Ovary (tissue), 9 donors: ENCODE results near the gene IGF1R. TPM values are rescaled to one million over a fixed set of nuclear protein-coding genes. Genes with fewer than 3 reads are reported as not detected.

Experiments used
- DNase-seq, 5 donors: peaks; one replicate each; pipeline ENCODE4 v3.0.0-alpha.2; 2019 to 2020
- H3K27ac ChIP-seq, 2 donors: fragments of 200-600 bp; one replicate each; pipeline versions ENCODE4 v1.5.1 to v1.8.0; 2019 to 2022
- H3K27me3 ChIP-seq: fragments of 200-600 bp; one replicate; pipeline ENCODE4 v1.8.0; 2022
- H3K36me3 ChIP-seq: fragments of 200-600 bp; sonication (generic); one replicate; pipeline ENCODE4 v1.5.1; 2019
- H3K4me1 ChIP-seq: one replicate; pipeline ENCODE4 v1.8.1; 2013; ENCODE audit warnings: mild to moderate bottlenecking, moderate library complexity; ENCODE audit not compliant: insufficient read depth
- H3K4me3 ChIP-seq: fragments of 200-600 bp; sonication (generic); one replicate; pipeline ENCODE4 v1.5.1; 2017
- H3K9me3 ChIP-seq, 2 donors: fragments of 200-600 bp in 1 of 2; sonication (generic) in 1 of 2; one replicate each; pipeline versions ENCODE4 v1.5.1 to v1.8.1; 2013 to 2019; ENCODE audit warnings: mild to moderate bottlenecking in 1 of 2, moderate library complexity in 1 of 2
- EP300 ChIP-seq: sonication (generic); formaldehyde crosslinking; IDR thresholded peaks from one replicate; pipeline ENCODE4 v1.6.1; 2017; ENCODE audit warnings: antibody characterized with exemption
- POLR2A ChIP-seq: fragments of 450-650 bp; IDR thresholded peaks from one replicate; pipeline ENCODE4 v1.6.1; 2017; ENCODE audit warnings: antibody characterized with exemption, mild to moderate bottlenecking, moderate library complexity
- WGBS, 3 donors: extraction: QIAGEN DNeasy Blood & Tissue Kit in 1 of 3; methylation state at CpG; one replicate each; pipeline versions ENCODE4 v1.1.5 to v1.1.7; 2013 to 2017; 5-methylcytosine and 5-hydroxymethylcytosine counted together
- intact Hi-C, 4 donors: fragments of 100-400 bp; cut with DNase I; formaldehyde crosslinking; loops; one replicate each; pipeline versions ENCODE4 v1.11.0 to v1.15.1; 2022 to 2023
- polyA plus RNA-seq, 2 donors: library from polyadenylated mRNA; stranded (reverse); fragments of 200-250 nt in 1 of 2; fragments of 350-450 nt in 1 of 2; fragmentation: Illumina TruSeq in 1 of 2; extraction: RNeasy Lipid Tissue Mini Kit (QIAGEN cat#74804) in 1 of 2; gene quantifications; one replicate each; pipeline ENCODE4 v1.2.3, GENCODE V29; 2013 to 2014
- total RNA-seq, 7 donors: library from RNA; depleted of rRNA in 2 of 7; stranded (reverse); fragments of >200 nt in 2 of 7; fragmentation: NEBNext Ultra II Directional in 3 of 7; extraction: Animal tissue kit (Norgen Biotek cat#: 25700) in 3 of 7; gene quantifications; one replicate each; pipeline versions ENCODE4 v1.1.0 to v1.2.4, GENCODE V29; 2016 to 2023
- TF ChIP-seq, protein P1 (sequence below), 3 donors: fragments of 450-650 bp in 2 of 3; fragments of 200-600 bp in 1 of 3; IDR thresholded peaks; one replicate each; pipeline versions ENCODE4 v1.5.1 to v1.8.0; 2016 to 2022; ENCODE audit warnings: antibody characterized with exemption in 3 of 3, mild to moderate bottlenecking in 1 of 3
- donor health status: DM: no; HTN: no; CAD: no; lungs with moderate emphysema.
- donor health status: DM: no; HTN: no; CAD: no.
- donor health status: Bipolar disorder and iron deficiency.
- donor health status: DM: yes; HTN: yes; CAD: no.
- donor health status: DM: no; HTN: no; CAD: no.
- donor health status: DM: yes; HTN: yes; CAD: no.

IGF1R gene
- total and polyA plus RNA-seq, 9 donors = 15.4 to 88.7 (median 68.9) TPM

DNA sequence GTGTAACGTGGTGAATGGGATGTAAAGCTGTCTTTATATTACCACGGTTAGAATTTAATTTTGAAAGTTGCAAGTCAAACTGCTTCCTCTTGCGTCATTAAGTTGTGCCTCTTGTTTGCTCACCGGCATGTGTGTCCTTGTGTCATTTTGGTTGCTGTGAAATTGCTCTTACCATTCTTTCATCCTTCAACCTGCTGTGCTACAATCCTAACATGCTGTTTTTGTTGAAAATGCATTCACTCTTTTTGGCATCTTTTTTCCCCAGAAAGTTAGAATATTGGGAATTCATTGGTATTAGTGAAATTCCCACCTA is 194.6 kb downstream of the IGF1R start:
- no peak for DNase-seq
- Histone ChIP-seq H3K27me3 (no peaks in the 10 kb centered on the region), H3K4me1 (peaks cover 21% of the 10 kb centered on the region), H3K4me3 (no peak overlapping the region), H3K36me3 (no peaks in the 10 kb centered on the region), H3K27ac (no peak overlapping the region), H3K9me3 (no peaks in the 10 kb centered on the region)
- TF ChIP-seq EP300 = no peak
- TF ChIP-seq, protein P1, sequence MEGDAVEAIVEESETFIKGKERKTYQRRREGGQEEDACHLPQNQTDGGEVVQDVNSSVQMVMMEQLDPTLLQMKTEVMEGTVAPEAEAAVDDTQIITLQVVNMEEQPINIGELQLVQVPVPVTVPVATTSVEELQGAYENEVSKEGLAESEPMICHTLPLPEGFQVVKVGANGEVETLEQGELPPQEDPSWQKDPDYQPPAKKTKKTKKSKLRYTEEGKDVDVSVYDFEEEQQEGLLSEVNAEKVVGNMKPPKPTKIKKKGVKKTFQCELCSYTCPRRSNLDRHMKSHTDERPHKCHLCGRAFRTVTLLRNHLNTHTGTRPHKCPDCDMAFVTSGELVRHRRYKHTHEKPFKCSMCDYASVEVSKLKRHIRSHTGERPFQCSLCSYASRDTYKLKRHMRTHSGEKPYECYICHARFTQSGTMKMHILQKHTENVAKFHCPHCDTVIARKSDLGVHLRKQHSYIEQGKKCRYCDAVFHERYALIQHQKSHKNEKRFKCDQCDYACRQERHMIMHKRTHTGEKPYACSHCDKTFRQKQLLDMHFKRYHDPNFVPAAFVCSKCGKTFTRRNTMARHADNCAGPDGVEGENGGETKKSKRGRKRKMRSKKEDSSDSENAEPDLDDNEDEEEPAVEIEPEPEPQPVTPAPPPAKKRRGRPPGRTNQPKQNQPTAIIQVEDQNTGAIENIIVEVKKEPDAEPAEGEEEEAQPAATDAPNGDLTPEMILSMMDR (IDR thresholded peaks at IDR 0.05) = no peak
- TF ChIP-seq POLR2A = no peak
- intact Hi-C loops = loop anchor here in 2 of 4 donors (10.0 kb wide), 2 partner anchors 48 to 68 kb away; no protein-coding TSS in a partner anchor
- WGBS, 3 donors = 82 to 89% (median 86%) methylated on average over 4 of the region's 4 CpGs

DNA sequence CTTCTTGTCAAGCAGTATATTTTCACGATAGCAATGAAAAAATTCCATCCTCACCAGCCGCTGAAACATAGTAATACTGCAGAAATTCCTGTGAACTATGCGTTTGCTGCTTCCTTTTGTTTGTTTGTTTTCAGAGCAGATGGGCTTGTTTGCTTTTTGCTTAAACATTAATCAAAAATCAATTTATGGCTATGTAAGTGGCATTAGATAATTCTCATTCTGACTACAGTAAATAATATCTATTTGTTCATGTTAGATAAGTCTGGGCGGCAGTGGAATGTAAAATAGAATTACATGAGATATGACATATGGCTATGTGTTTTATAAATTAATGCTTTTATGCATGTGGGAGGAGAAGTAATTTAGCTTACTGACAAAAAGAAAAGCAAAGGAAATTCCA is 195.5 kb downstream of the IGF1R start:
- H3K4me3 ChIP-seq = no peak overlapping the region
- H3K27me3 ChIP-seq = no peaks in the 10 kb centered on the region
- 35 to 56% (median 41%) methylated on average over 4 of the region's 4 CpGs for WGBS, 3 donors
- peaks cover 19% of the 10 kb centered on the region for H3K4me1 ChIP-seq
- H3K27ac ChIP-seq = no peak overlapping the region
- no peaks in the 10 kb centered on the region for H3K9me3 ChIP-seq
- no peak for DNase-seq
- no peak for TF ChIP-seq EP300
- TF ChIP-seq, protein P1 (IDR thresholded peaks at IDR 0.05) = no peak
- TF ChIP-seq POLR2A = no peak
- intact Hi-C loops = loop anchor here in 2 of 4 donors (10.0 kb wide), 2 partner anchors 49 to 69 kb away; no protein-coding TSS in a partner anchor
- no peaks in the 10 kb centered on the region for H3K36me3 ChIP-seq

DNA sequence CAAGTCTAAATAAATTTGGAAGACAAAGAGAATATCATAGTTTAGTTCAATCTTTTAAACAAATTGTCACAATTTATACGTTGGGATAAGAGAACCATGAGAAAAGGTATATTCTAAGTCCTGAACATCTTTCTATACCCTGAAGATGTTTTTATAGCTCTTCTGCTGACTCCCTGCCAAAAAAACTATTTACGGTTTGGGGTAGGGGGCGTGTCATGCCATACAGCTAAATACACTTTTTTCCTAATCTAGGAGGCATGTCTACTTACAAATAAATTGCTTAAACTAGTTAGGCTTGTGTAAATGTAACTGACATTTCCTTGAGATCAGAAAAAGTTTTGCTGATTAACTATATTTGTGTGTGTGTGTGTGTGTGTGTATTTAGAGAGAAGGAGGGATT is 195.9 kb downstream of the IGF1R start:
- H3K4me1 ChIP-seq = peaks cover 19% of the 10 kb centered on the region
- H3K4me3 ChIP-seq = no peak overlapping the region
- WGBS, 3 donors = 33 to 36% (median 36%) methylated on average over 3 of the region's 3 CpGs
- intact Hi-C loops = loop anchor here in 2 of 4 donors (10.0 kb wide), 2 partner anchors 49 to 69 kb away; no protein-coding TSS in a partner anchor
- no peak overlapping the region for H3K27ac ChIP-seq
- no peak for DNase-seq
- H3K27me3 ChIP-seq = no peaks in the 10 kb centered on the region
- TF ChIP-seq POLR2A (no peak), EP300 (no peak)
- TF ChIP-seq, protein P1 (IDR thresholded peaks at IDR 0.05) = no peak
- H3K36me3 ChIP-seq = no peaks in the 10 kb centered on the region
- H3K9me3 ChIP-seq = no peaks in the 10 kb centered on the region

DNA sequence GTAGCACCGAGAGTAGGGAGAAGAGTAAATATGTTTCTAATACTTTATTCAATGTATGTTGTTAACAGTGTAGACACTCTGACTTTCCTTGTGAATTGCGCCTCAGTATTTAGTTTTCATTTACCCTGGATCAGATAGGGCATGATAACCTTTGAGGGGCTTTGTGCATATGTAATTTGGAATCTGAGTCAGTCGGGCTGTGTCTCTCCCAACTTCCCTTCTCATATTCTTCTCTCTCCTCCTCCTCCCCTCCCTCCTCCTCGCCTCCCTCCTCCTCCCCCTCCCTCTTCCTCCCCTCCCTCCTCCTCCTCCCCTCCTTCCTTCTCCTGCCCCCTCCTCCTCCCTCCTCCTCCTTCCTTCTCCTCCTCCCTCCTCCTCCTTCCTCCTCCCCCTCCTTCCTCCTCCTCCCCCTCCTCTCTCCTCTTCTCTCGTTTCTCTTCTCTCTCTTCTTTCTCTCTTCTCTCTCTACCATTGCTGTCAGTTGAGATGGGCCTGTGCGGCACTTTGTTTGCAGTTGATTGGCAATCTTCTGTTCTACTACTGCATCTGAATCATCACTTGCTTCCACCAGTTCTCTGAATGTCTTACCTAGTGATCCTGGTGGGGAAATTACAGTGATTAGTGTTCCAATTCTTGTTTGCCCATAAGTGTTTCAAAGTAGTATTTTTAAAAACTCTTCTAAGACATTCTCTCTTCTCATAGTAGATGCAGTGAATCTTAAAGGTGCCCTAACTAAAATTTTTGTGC is 197.0 kb downstream of the IGF1R start:
- Histone ChIP-seq H3K9me3 (no peaks in the 10 kb centered on the region), H3K27me3 (no peaks in the 10 kb centered on the region), H3K4me3 (no peak overlapping the region), H3K36me3 (no peaks in the 10 kb centered on the region), H3K4me1 (peaks cover 24% of the 10 kb centered on the region), H3K27ac (no peak overlapping the region)
- WGBS, 3 donors = 38 to 46% (median 40%) methylated on average over 6 of the region's 6 CpGs
- intact Hi-C loops = loop anchor here in 2 of 4 donors (10.0 kb wide), 2 partner anchors 51 to 71 kb away; no protein-coding TSS in a partner anchor
- TF ChIP-seq EP300 (no peak), POLR2A (no peak)
- TF ChIP-seq, protein P1 (IDR thresholded peaks at IDR 0.05) = no peak
- DNase-seq = no peak
